OCI-LY7 (cell line): ENCODE measurements around the gene MANSC1. TPM values are rescaled to one million over a fixed set of nuclear protein-coding genes. Genes with fewer than 3 reads are reported as not detected.
"Not testable (repeated sequence)": the region's sequence is repeated elsewhere in the genome, so short reads cannot be mapped to it uniquely, and the experiment has no call there.

Experiments used
- BruUV-seq: library from RNA; stranded (reverse); fragments of 400-500 nt; replicated peaks from 2 replicates; lab custom pipeline; 2021; lab: Mats Ljungman, UMichigan
- CTCF ChIA-PET: fragments of 300-600 bp; sonication (Branson Sonifier 250); formaldehyde crosslinking; loops from one replicate; lab custom pipeline; 2022; ENCODE audit warnings: antibody characterized with exemption; ENCODE audit not compliant: unreplicated experiment; lab: Charles Lee
- POLR2A ChIA-PET: fragments of 300-600 bp; sonication (Branson Sonifier 250); formaldehyde crosslinking; loops from one replicate; lab custom pipeline; 2022; ENCODE audit warnings: antibody characterized with exemption; lab: Charles Lee
- DNase-seq: peaks from one replicate; pipeline ENCODE4 v3.0.0-alpha.2; 2015; ENCODE audit warnings: low spot score
- H2AFZ ChIP-seq: fragments of 200-600 bp; sonication (generic), shearing (Covaris generic); 2 replicates; pipeline ENCODE4 v1.6.1; 2014; ENCODE audit warnings: mild to moderate bottlenecking, antibody characterized with exemption, low read length, moderate library complexity
- H3K27ac ChIP-seq: fragments of 200-600 bp; sonication (generic); 2 replicates; pipeline ENCODE4 v1.5.1; 2014; ENCODE audit warnings: mixed run types, low read depth, mild to moderate bottlenecking, moderate library complexity, low read length, inconsistent platforms; ENCODE audit not compliant: poor library complexity, severe bottlenecking
- H3K36me3 ChIP-seq: fragments of 200-600 bp; sonication (generic); 2 replicates; pipeline ENCODE4 v1.6.1; 2014; ENCODE audit warnings: mild to moderate bottlenecking, antibody characterized with exemption, low read length, moderate library complexity, mixed read lengths; ENCODE audit not compliant: insufficient read depth
- H3K4me1 ChIP-seq: fragments of 200-600 bp; sonication (generic); 2 replicates; pipeline ENCODE4 v1.5.1; 2014; ENCODE audit warnings: mild to moderate bottlenecking, low read length; ENCODE audit not compliant: insufficient read depth, poor library complexity, severe bottlenecking
- H3K4me2 ChIP-seq: fragments of 200-600 bp; sonication (generic); 2 replicates; pipeline ENCODE4 v1.6.1; 2014; ENCODE audit warnings: mild to moderate bottlenecking, low read length
- H3K4me3 ChIP-seq: fragments of 200-600 bp; sonication (generic); 2 replicates; pipeline ENCODE4 v1.5.1; 2014; ENCODE audit warnings: mild to moderate bottlenecking, low read depth, low read length; ENCODE audit not compliant: poor library complexity, severe bottlenecking
- H3K79me2 ChIP-seq: fragments of 200-600 bp; sonication (generic); 2 replicates; pipeline ENCODE4 v1.6.1; 2016; ENCODE audit warnings: low read depth, mild to moderate bottlenecking, low read length, moderate library complexity, mixed read lengths; ENCODE audit not compliant: insufficient read depth
- H3K9me2 ChIP-seq: fragments of 200-600 bp; sonication (generic); 2 replicates; pipeline ENCODE4 v1.6.1; 2016; ENCODE audit warnings: mild to moderate bottlenecking, low read length, mixed read lengths; ENCODE audit not compliant: insufficient read depth
- H3K9me3 ChIP-seq: fragments of 200-600 bp; sonication (generic); 2 replicates; pipeline ENCODE4 v1.6.1; 2014; ENCODE audit warnings: mild to moderate bottlenecking, mixed run types, low read length, mixed read lengths
- H4K20me1 ChIP-seq: fragments of 200-600 bp; sonication (generic); 2 replicates; pipeline ENCODE4 v1.6.1; 2014; ENCODE audit warnings: mild to moderate bottlenecking, antibody characterized with exemption, low read length, moderate library complexity, mixed read lengths; ENCODE audit not compliant: insufficient read depth
- EZH2phosphoT487 ChIP-seq: fragments of 200-600 bp; sonication (generic); IDR thresholded peaks from 2 replicates; pipeline ENCODE4 v1.6.1; 2018; ENCODE audit warnings: low read depth, borderline replicate concordance, mild to moderate bottlenecking, mixed run types, antibody characterized with exemption, low read length, moderate library complexity, mixed read lengths
- intact Hi-C: fragments of 100-400 bp; cut with micrococcal nuclease; formaldehyde crosslinking; loops from one replicate; pipeline ENCODE4 v1.10.0; 2022; ENCODE audit not compliant: unreplicated experiment
- total RNA-seq, 2 experiments: library from RNA; depleted of rRNA in 1 of 2; stranded (reverse); fragments of >200 nt in 1 of 2; shearing (Covaris generic) in 1 of 2; gene quantifications; 2 replicates each; pipeline ENCODE4 v1.2.3, GENCODE V29; 2014 to 2022
- TF ChIP-seq, protein P1 (sequence below): fragments of 200-600 bp; sonication (generic); conservative IDR thresholded peaks from 2 replicates; pipeline ENCODE4 v1.5.1; 2014; ENCODE audit warnings: mild to moderate bottlenecking, antibody characterized with exemption, low read length, moderate library complexity, mixed read lengths

MANSC1 gene
- total RNA-seq, 2 experiments from 2014 or later = not detected

DNA sequence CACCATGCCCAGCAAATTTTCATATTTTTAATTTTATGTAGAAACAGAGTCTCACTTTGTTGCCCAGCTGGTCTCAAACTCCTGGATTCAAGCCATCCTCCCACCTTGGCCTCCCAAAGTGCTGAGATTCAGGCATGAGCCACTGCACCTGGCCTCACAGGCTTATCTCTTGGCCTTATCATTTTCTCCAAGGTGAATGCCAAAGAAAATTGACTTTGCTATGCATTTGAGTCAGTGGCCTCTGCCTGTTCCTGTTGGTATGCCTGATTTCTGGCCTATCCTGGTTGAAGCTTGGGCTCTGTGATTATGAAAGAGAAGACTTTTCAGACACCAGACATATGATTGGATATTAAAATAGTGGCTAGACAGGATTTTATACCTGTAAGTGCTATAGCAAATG is 34.2 kb downstream of the MANSC1 start:
- Histone ChIP-seq H3K9me3 (no peaks in the 10 kb centered on the region), H3K27ac (no peak overlapping the region), H2AFZ (no peak overlapping the region), H3K79me2 (no peaks in the 10 kb centered on the region), H3K4me1 (no peaks in the 10 kb centered on the region), H3K4me3 (no peak overlapping the region), H3K4me2 (no peak overlapping the region), H4K20me1 (no peaks in the 10 kb centered on the region), H3K9me2 (no peaks in the 10 kb centered on the region), H3K36me3 (no peaks in the 10 kb centered on the region)
- TF ChIP-seq, protein P1, sequence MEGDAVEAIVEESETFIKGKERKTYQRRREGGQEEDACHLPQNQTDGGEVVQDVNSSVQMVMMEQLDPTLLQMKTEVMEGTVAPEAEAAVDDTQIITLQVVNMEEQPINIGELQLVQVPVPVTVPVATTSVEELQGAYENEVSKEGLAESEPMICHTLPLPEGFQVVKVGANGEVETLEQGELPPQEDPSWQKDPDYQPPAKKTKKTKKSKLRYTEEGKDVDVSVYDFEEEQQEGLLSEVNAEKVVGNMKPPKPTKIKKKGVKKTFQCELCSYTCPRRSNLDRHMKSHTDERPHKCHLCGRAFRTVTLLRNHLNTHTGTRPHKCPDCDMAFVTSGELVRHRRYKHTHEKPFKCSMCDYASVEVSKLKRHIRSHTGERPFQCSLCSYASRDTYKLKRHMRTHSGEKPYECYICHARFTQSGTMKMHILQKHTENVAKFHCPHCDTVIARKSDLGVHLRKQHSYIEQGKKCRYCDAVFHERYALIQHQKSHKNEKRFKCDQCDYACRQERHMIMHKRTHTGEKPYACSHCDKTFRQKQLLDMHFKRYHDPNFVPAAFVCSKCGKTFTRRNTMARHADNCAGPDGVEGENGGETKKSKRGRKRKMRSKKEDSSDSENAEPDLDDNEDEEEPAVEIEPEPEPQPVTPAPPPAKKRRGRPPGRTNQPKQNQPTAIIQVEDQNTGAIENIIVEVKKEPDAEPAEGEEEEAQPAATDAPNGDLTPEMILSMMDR = no peak
- intact Hi-C loops = no loop called here
- DNase-seq = no peak
- ChIA-PET CTCF (no interaction called here), POLR2A (interaction anchor here (0.6 to 0.7 kb wide), 2 partner anchors 51 to 189 kb away, joined by 3 to 6 read pairs; no protein-coding TSS in a partner anchor)
- no TSS peak for BruUV-seq

DNA sequence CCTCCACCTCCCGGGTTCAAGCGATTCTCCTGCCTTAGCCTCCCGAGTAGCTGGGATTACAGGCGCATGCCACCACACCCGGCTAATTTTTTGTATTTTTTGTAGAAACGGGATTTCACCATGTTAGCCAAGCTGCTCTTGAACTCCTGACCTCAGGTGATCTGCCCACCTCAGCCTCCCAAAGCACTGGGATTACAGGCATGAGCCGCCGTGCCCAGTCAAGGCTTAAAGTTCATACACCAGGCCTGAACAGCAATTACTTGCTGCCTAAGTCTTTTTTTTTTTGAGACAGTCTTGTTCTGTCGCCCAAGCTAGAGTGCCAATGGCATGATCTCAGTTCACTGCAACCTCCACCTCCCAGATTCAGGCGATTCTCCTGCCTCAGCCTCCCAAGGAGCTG is 39.3 kb downstream of the MANSC1 start:
- POLR2A ChIA-PET = interaction anchor here (0.6 to 0.8 kb wide), 3 partner anchors 9 to 1677 kb away, joined by 3 to 9 read pairs (median 3); no protein-coding TSS in a partner anchor
- BruUV-seq, H4K20me1 ChIP-seq, H3K4me3 ChIP-seq, H3K9me3 ChIP-seq, H3K79me2 ChIP-seq, H3K27ac ChIP-seq, DNase-seq, H3K4me1 ChIP-seq, H3K9me2 ChIP-seq, intact Hi-C loops, H2AFZ ChIP-seq, H3K36me3 ChIP-seq, H3K4me2 ChIP-seq, CTCF ChIA-PET: not testable (repeated sequence)

DNA sequence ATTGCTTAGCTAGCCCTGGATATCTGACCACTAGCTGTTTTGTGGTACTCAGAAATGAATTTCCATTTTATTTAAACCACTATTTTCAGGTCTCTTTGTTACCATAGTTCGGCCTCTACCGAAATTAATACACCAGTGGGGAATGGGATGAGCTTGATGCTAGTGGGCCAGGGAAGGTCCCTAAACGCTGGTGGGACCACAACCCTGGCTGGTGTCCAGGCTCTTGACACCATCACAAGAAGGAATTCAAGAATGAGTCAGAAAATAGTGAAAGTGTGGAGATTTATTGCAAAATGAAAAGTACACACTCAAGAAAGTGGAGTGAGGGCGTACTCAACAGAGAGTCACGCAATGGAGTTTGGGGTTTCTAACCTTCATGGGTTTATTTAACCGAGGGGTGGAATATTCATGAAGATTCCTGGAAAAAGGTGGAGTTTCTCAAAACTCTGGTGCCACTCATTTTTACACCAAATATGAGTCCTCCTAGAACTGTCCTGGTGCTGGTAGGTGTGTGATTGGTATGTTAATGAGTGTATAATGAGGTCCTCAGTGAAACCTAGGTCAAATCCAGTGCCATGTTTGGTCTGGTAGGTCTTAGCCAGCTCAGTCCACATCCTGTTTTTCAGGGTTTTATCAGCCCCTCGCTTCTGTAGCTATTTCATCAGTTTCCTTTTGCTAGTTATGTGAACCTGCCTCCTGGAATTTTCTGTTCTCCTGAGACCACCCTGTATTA is 44.3 kb downstream of the MANSC1 start:
- Histone ChIP-seq H3K27ac (no peak overlapping the region), H3K79me2 (no peaks in the 10 kb centered on the region), H3K4me3 (no peak overlapping the region), H4K20me1 (no peaks in the 10 kb centered on the region), H3K36me3 (no peaks in the 10 kb centered on the region), H3K4me2 (no peak overlapping the region), H3K9me3 (no peaks in the 10 kb centered on the region), H2AFZ (no peak overlapping the region), H3K9me2 (no peaks in the 10 kb centered on the region), H3K4me1 (no peaks in the 10 kb centered on the region)
- ChIA-PET CTCF (no interaction called here), POLR2A (interaction anchor here (0.6 kb wide), 1 partner anchor 132 kb away, joined by 3 read pairs; no protein-coding TSS in a partner anchor)
- BruUV-seq = no TSS peak
- TF ChIP-seq EZH2phosphoT487 = no peak
- TF ChIP-seq, protein P1 = no peak
- intact Hi-C loops = no loop called here
- no peak for DNase-seq
